Caki2 (cell line): ENCODE data around the gene KHDC3L. TPM values are rescaled to one million over a fixed set of nuclear protein-coding genes. Genes with fewer than 3 reads are reported as not detected.

ENCODE experiments used
- DNase-seq: peaks from one replicate; pipeline ENCODE4 v3.0.0-alpha.2; 2015; ENCODE audit warnings: low read depth
- in situ Hi-C: cut with HindIII; loops from 2 replicates; pipeline ENCODE4 v1.10.0; 2016; ENCODE audit warnings: low sequenced_read_pairs, low pct_unique_long_range_greater_than_20kb, mixed read lengths
- total RNA-seq: library from RNA; depleted of rRNA; stranded (reverse); fragments of >200 nt; shearing (Covaris generic); gene quantifications from 2 replicates; pipeline ENCODE4 v1.2.3, GENCODE V29; 2014; ENCODE audit warnings: low replicate concordance; rRNA removed

KHDC3L gene
- total RNA-seq, 1 experiment from 2014 or later = not detected

GRCh38 chr6:73409395-73409794 is 46.9 kb downstream of the KHDC3L start:
- in situ Hi-C loops = no loop called here
- no peak for DNase-seq

DNA sequence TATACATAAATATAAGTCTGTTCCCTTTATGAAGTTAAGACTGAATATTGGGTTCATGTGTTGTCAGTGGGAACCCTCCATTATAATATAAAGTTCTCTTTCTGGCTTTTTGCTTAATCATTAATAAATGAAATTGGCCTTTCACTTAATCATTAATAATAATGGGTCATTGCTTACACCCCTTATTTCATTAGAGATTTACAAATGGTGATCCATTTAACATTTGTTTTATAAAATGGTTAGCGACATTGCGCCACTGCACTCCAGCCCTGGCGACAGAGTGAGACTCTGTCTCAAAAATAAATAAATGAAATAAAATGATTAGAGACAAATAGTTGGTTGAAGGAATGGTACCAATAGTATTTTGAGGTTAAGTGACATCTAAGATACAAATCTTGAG is 50.6 kb downstream of the KHDC3L start:
- DNase-seq = no peak
- in situ Hi-C loops = no loop called here

Other genes with a start within 250 kb of the KHDC3L start
- gene KHDC1L, start 137.2 kb upstream of the KHDC3L start, total RNA-seq = not detected in 2 replicates
- 0.14 and 3.3 TPM in 2 replicates for gene KHDC1, start 99.5 kb upstream of the KHDC3L start, total RNA-seq
- gene DPPA5, start 8.4 kb upstream of the KHDC3L start, total RNA-seq = not detected in 2 replicates
- 4.1 TPM in 1 of 2 replicates, not detected in the other for gene OOEP, start 7.2 kb downstream of the KHDC3L start, total RNA-seq
- gene DDX43, start 32.2 kb downstream of the KHDC3L start, total RNA-seq = 3.5 and 4.5 TPM in 2 replicates
- 18.9 and 21.9 TPM in 2 replicates for gene CGAS, start 89.6 kb downstream of the KHDC3L start, total RNA-seq
- 9.9 and 17.4 TPM in 2 replicates for gene MTO1, start 99.1 kb downstream of the KHDC3L start, total RNA-seq
- gene EEF1A1, start 158.4 kb downstream of the KHDC3L start, total RNA-seq = 12,857 and 13,074 TPM in 2 replicates